ENCODE measurements around the gene AVEN.

DNA sequence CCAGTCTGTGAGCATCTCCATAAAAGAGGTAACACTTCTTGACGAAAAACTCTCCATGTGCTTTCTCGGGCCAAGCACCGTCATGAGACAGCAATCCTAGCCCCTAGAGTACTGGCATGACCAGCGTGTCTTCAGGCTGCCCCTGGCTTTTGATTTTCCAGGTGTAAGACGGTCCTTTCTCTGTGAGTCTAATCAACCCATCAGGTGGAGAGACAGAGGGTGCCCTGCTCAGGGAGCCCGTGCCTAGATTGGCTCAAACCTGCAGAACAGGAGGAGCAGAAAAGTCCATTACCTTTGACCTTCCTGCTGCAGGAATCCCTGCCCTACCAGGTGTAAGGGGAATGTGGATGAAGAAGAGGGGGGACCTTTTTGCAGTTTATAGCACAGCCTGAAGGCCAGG is 180.2 kb downstream of the AVEN start:
- TF ChIP-seq, protein P1, sequence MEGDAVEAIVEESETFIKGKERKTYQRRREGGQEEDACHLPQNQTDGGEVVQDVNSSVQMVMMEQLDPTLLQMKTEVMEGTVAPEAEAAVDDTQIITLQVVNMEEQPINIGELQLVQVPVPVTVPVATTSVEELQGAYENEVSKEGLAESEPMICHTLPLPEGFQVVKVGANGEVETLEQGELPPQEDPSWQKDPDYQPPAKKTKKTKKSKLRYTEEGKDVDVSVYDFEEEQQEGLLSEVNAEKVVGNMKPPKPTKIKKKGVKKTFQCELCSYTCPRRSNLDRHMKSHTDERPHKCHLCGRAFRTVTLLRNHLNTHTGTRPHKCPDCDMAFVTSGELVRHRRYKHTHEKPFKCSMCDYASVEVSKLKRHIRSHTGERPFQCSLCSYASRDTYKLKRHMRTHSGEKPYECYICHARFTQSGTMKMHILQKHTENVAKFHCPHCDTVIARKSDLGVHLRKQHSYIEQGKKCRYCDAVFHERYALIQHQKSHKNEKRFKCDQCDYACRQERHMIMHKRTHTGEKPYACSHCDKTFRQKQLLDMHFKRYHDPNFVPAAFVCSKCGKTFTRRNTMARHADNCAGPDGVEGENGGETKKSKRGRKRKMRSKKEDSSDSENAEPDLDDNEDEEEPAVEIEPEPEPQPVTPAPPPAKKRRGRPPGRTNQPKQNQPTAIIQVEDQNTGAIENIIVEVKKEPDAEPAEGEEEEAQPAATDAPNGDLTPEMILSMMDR (IDR thresholded peaks at IDR 0.05), result no peak
- TF ChIP-seq POLR2A (IDR thresholded peaks at IDR 0.05), result no peak
